SK-N-SH (cell line): ENCODE measurements around the gene NFASC. TPM values are rescaled to one million over a fixed set of nuclear protein-coding genes. Genes with fewer than 3 reads are reported as not detected.

Source experiments
- CTCF ChIA-PET: fragments of 300-600, 350-600 bp; formaldehyde crosslinking; extraction: SDS; loops from one replicate; lab custom pipeline; 2021; lab: Yijun Ruan, JAX
- POLR2A ChIA-PET: fragments of 350-600 bp; sonication (Branson Sonifier 250); formaldehyde crosslinking; extraction: SDS; loops from one replicate; lab custom pipeline; 2020; ENCODE audit warnings: antibody characterized with exemption, inconsistent platforms; lab: Yijun Ruan, JAX
- DNase-seq: peaks from one replicate; pipeline ENCODE4 v3.0.0; 2012
- H2AFZ ChIP-seq: fragments of 200-600 bp; sonication (generic); 2 replicates; pipeline ENCODE4 v1.8.1; 2016; ENCODE audit warnings: antibody characterized with exemption, mild to moderate bottlenecking, low read depth
- H3F3A ChIP-seq: fragments of 200-600 bp; sonication (generic); replicated peaks from 2 replicates; pipeline ENCODE3; 2016; ENCODE audit warnings: antibody characterized with exemption, mild to moderate bottlenecking; ENCODE audit not compliant: insufficient read depth
- H3K27ac ChIP-seq, 2 experiments: fragments of 200-500 bp in 1 of 2; fragments of 200-600 bp in 1 of 2; sonication (Bioruptor generic) in 1 of 2; sonication (generic), shearing (Covaris generic) in 1 of 2; 2 replicates each; pipeline versions ENCODE4 v1.5.1 to v1.6.1; 2014 to 2016; ENCODE audit warnings: low read depth in 2 of 2, inconsistent platforms in 1 of 2, low read length in 1 of 2, mild to moderate bottlenecking in 1 of 2, mixed read lengths in 1 of 2
- H3K27me3 ChIP-seq: fragments of 200-600 bp; sonication (generic), shearing (Covaris generic); 2 replicates; pipeline ENCODE4 v1.6.1; 2016; ENCODE audit warnings: mixed run types; ENCODE audit not compliant: insufficient read depth
- H3K36me3 ChIP-seq, 2 experiments: fragments of 200-500 bp in 1 of 2; fragments of 200-600 bp in 1 of 2; sonication (Bioruptor generic) in 1 of 2; sonication (generic) in 1 of 2; replicated peaks in 1 of 2; 2 replicates each; pipeline versions ENCODE3 to v1.5.1; 2014 to 2016; ENCODE audit warnings: low read length in 1 of 2, mild to moderate bottlenecking in 1 of 2; ENCODE audit not compliant: insufficient read depth in 2 of 2, control insufficient read depth in 1 of 2
- H3K4me1 ChIP-seq, 2 experiments: fragments of 200-500 bp in 1 of 2; fragments of 200-600 bp in 1 of 2; sonication (Bioruptor generic) in 1 of 2; sonication (generic), shearing (Covaris generic) in 1 of 2; 2 replicates each; pipeline versions ENCODE4 v1.5.1 to v1.6.1; 2014 to 2016; ENCODE audit warnings: low read depth in 1 of 2, low read length in 1 of 2, mixed run types in 1 of 2; ENCODE audit not compliant: insufficient read depth in 2 of 2, control insufficient read depth in 1 of 2
- H3K4me2 ChIP-seq: fragments of 200-600 bp; sonication (generic), shearing (Covaris generic); 2 replicates; pipeline ENCODE4 v1.6.1; 2017; ENCODE audit warnings: mixed run types
- H3K4me3 ChIP-seq, 2 experiments: fragments of 200-500 bp in 1 of 2; fragments of 200-600 bp in 1 of 2; sonication (Bioruptor generic) in 1 of 2; sonication (generic), shearing (Covaris generic) in 1 of 2; 2 replicates each; pipeline versions ENCODE4 v1.5.1 to v1.8.1; 2014 to 2016; ENCODE audit warnings: low read depth in 2 of 2, inconsistent platforms in 1 of 2, low read length in 1 of 2, mild to moderate bottlenecking in 1 of 2, mixed read lengths in 1 of 2, moderate library complexity in 1 of 2
- H3K79me2 ChIP-seq: fragments of 200-600 bp; sonication (generic); 2 replicates; pipeline ENCODE4 v1.8.1; 2017; ENCODE audit warnings: mild to moderate bottlenecking; ENCODE audit not compliant: insufficient read depth
- H3K9ac ChIP-seq: fragments of 200-600 bp; sonication (generic); 2 replicates; pipeline ENCODE4 v1.6.1; 2017; ENCODE audit warnings: mixed run types
- H3K9me2 ChIP-seq: fragments of 200-600 bp; sonication (generic); 2 replicates; pipeline ENCODE4 v1.6.1; 2017; ENCODE audit warnings: mixed run types
- H3K9me3 ChIP-seq: fragments of 200-600 bp; sonication (generic); 2 replicates; pipeline ENCODE4 v1.6.1; 2017; ENCODE audit warnings: mixed run types, mild to moderate bottlenecking, moderate library complexity
- H4K20me1 ChIP-seq: fragments of 200-600 bp; sonication (generic); 2 replicates; pipeline ENCODE4 v1.6.1; 2017; ENCODE audit warnings: mild to moderate bottlenecking, mixed run types; ENCODE audit not compliant: insufficient read depth
- ELF1 ChIP-seq: IDR thresholded peaks from 2 replicates; pipeline ENCODE4 v1.4.0; 2012
- EZH2phosphoT487 ChIP-seq: fragments of 200-600 bp; sonication (generic); IDR thresholded peaks from 2 replicates; pipeline ENCODE4 v1.6.1; 2017; ENCODE audit warnings: low read depth, mixed run types, mild to moderate bottlenecking, antibody characterized with exemption, moderate library complexity, borderline replicate concordance
- FOSL2 ChIP-seq: IDR thresholded peaks from 2 replicates; pipeline ENCODE4 v1.4.0; 2012; ENCODE audit warnings: low read depth, mild to moderate bottlenecking, moderate library complexity, borderline replicate concordance
- GATA2 ChIP-seq: sonication (generic); formaldehyde crosslinking; IDR thresholded peaks from 2 replicates; pipeline ENCODE4 v1.5.0; 2020; ENCODE audit warnings: mild to moderate bottlenecking, missing genetic modification reagents
- JUND ChIP-seq: IDR thresholded peaks from 2 replicates; pipeline ENCODE4 v1.4.0; 2012
- MEF2A ChIP-seq: IDR thresholded peaks from 2 replicates; pipeline ENCODE4 v1.4.0; 2012; ENCODE audit warnings: low read depth, borderline replicate concordance
- MXI1 ChIP-seq: IDR thresholded peaks from 2 replicates; pipeline ENCODE4 v1.6.1; 2012; ENCODE audit warnings: mild to moderate bottlenecking, low read depth, low read length, improper control_type of control experiment
- RCOR1 ChIP-seq: fragments of 150-350 bp; IDR thresholded peaks from 2 replicates; pipeline ENCODE4 v1.6.1; 2017; ENCODE audit warnings: antibody characterized with exemption, low read length
- RXRA ChIP-seq: IDR thresholded peaks from 2 replicates; pipeline ENCODE4 v1.4.0; 2012; ENCODE audit warnings: low read depth, mild to moderate bottlenecking, borderline replicate concordance
- TAF1 ChIP-seq: IDR thresholded peaks from 2 replicates; pipeline ENCODE4 v1.6.1; 2012; ENCODE audit warnings: low read depth, mild to moderate bottlenecking, low read length, moderate library complexity, borderline replicate concordance
- TCF12 ChIP-seq: IDR thresholded peaks from 2 replicates; pipeline ENCODE4 v1.4.0; 2012
- TEAD4 ChIP-seq: IDR thresholded peaks from 2 replicates; pipeline ENCODE4 v1.4.0; 2012; ENCODE audit warnings: mild to moderate bottlenecking, borderline replicate concordance; ENCODE audit not compliant: insufficient read depth
- YY1 ChIP-seq: IDR thresholded peaks from 2 replicates; pipeline ENCODE4 v1.4.0; 2012; ENCODE audit warnings: low read depth, mild to moderate bottlenecking
- WGBS: methylation state at CpG from one replicate; pipeline ENCODE4 v1.1.6; 2017; ENCODE audit warnings: low lambda C conversion rate; 5-methylcytosine and 5-hydroxymethylcytosine counted together
- polyA plus RNA-seq, 3 experiments: library from polyadenylated mRNA; depleted of rRNA; stranded (reverse); fragments of >200 nt; gene quantifications; 2 replicates each; pipeline ENCODE4 v1.2.3, GENCODE V29; 2012
- TF ChIP-seq, protein P1 (sequence below): fragments of 150-350 bp; IDR thresholded peaks from 2 replicates; pipeline ENCODE4 v1.6.1; 2017; ENCODE audit warnings: antibody characterized with exemption, low read length, low read depth, borderline replicate concordance
- TF ChIP-seq, protein P2 (sequence below): IDR thresholded peaks from 2 replicates; pipeline ENCODE4 v1.6.1; 2012; ENCODE audit warnings: mild to moderate bottlenecking, low read depth, low read length, moderate library complexity
- TF ChIP-seq, protein P3 (sequence below): IDR thresholded peaks from 2 replicates; pipeline ENCODE4 v1.4.0; 2012; ENCODE audit warnings: low read depth, borderline replicate concordance

The NFASC gene
- polyA plus RNA-seq, 1 of the 3 experiments (the other 2 are of a cell fraction) = 6.0 TPM

DNA sequence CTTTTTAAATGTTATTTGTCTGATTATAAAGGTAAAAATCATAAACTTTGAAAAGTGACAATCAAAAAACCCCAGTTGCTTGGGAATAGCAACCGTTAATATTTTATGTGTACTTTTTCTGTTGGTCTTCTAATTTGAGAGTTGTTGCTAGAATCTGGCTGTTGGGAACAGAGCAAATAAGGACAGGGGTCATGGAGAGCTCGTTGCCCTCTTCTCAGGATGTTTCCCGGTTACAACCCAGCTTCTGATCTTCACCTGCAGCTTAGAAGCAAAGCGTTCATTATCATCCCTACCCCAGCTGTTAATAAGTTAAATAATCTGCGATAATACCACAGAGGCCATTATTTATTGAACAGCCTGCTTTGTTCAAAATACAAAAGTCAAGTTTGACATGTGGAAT is 22.1 kb upstream of the NFASC start:
- Histone ChIP-seq H3K79me2 (no peaks in the 10 kb centered on the region), H3K36me3 (no peaks in the 10 kb centered on the region), H4K20me1 (no peaks in the 10 kb centered on the region), H3K9me3 (no peaks in the 10 kb centered on the region), H3K27ac (no peak overlapping the region), H2AFZ (no peak overlapping the region), H3K4me3 (no peak overlapping the region), H3F3A (no peaks in the 10 kb centered on the region), H3K9ac (no peak overlapping the region), H3K27me3 (no peaks in the 10 kb centered on the region), H3K9me2 (no peaks in the 10 kb centered on the region), H3K4me2 (no peak overlapping the region), H3K4me1 (no peaks in the 10 kb centered on the region)
- POLR2A ChIA-PET = interaction anchor here (0.6 kb wide), 1 partner anchor 968 kb away, joined by 3 read pairs; no protein-coding TSS in a partner anchor
- TF ChIP-seq RXRA = no peak
- TF ChIP-seq TAF1 = no peak
- TF ChIP-seq FOSL2 = no peak
- no peak for TF ChIP-seq JUND
- TF ChIP-seq ELF1 = no peak
- TF ChIP-seq TCF12 = no peak
- TF ChIP-seq, protein P1, sequence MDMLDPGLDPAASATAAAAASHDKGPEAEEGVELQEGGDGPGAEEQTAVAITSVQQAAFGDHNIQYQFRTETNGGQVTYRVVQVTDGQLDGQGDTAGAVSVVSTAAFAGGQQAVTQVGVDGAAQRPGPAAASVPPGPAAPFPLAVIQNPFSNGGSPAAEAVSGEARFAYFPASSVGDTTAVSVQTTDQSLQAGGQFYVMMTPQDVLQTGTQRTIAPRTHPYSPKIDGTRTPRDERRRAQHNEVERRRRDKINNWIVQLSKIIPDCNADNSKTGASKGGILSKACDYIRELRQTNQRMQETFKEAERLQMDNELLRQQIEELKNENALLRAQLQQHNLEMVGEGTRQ = no peak
- TF ChIP-seq, protein P2, sequence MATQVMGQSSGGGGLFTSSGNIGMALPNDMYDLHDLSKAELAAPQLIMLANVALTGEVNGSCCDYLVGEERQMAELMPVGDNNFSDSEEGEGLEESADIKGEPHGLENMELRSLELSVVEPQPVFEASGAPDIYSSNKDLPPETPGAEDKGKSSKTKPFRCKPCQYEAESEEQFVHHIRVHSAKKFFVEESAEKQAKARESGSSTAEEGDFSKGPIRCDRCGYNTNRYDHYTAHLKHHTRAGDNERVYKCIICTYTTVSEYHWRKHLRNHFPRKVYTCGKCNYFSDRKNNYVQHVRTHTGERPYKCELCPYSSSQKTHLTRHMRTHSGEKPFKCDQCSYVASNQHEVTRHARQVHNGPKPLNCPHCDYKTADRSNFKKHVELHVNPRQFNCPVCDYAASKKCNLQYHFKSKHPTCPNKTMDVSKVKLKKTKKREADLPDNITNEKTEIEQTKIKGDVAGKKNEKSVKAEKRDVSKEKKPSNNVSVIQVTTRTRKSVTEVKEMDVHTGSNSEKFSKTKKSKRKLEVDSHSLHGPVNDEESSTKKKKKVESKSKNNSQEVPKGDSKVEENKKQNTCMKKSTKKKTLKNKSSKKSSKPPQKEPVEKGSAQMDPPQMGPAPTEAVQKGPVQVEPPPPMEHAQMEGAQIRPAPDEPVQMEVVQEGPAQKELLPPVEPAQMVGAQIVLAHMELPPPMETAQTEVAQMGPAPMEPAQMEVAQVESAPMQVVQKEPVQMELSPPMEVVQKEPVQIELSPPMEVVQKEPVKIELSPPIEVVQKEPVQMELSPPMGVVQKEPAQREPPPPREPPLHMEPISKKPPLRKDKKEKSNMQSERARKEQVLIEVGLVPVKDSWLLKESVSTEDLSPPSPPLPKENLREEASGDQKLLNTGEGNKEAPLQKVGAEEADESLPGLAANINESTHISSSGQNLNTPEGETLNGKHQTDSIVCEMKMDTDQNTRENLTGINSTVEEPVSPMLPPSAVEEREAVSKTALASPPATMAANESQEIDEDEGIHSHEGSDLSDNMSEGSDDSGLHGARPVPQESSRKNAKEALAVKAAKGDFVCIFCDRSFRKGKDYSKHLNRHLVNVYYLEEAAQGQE = no peak
- TF ChIP-seq MEF2A = no peak
- no peak for TF ChIP-seq EZH2phosphoT487
- CTCF ChIA-PET = interaction anchor here (1.0 to 3.3 kb wide), 3 partner anchors 41 to 93 kb away, joined by 3 to 16 read pairs (median 6); no protein-coding TSS in a partner anchor
- no peak for DNase-seq
- WGBS = 56% methylated on average over 5 of the region's 5 CpGs

DNA sequence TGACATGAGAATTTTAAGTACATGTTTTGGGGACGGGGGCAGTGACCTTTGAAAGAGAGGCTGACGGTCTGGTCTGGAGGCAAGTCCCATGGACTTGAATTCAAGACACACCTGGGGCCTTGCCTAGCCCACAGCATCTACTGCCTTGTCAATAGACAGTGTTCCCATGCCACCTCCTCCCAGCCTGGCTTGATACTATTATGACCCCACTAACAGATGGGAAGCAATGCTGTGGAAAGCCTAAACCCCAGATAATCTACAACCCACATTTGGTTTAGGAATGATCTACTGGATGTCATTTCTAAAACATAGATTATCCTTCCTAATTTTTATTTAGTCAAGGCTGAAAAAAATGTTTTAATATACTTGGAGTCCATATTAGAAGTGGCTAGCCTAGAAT is 17.8 kb upstream of the NFASC start:
- Histone ChIP-seq H3K9me2 (no peaks in the 10 kb centered on the region), H4K20me1 (no peaks in the 10 kb centered on the region), H3K36me3 (no peaks in the 10 kb centered on the region), H3K9ac (no peak overlapping the region), H3K9me3 (no peaks in the 10 kb centered on the region), H3K4me2 (no peak overlapping the region), H3K4me1 (no peaks in the 10 kb centered on the region), H2AFZ (no peak overlapping the region), H3F3A (no peaks in the 10 kb centered on the region), H3K79me2 (no peaks in the 10 kb centered on the region), H3K27ac (no peak overlapping the region), H3K4me3 (no peak overlapping the region), H3K27me3 (no peaks in the 10 kb centered on the region; the same call in 1 of the 2 replicates)
- POLR2A ChIA-PET = no interaction called here
- CTCF ChIA-PET = interaction anchor here (1.5 to 4.7 kb wide), 3 partner anchors 10 to 89 kb away, joined by 3 to 22 read pairs (median 17); no protein-coding TSS in a partner anchor
- no peak for DNase-seq
- no CpG with 5 or more reads among the region's 2 CpGs for WGBS
- TF ChIP-seq ELF1 (no peak), EZH2phosphoT487 (no peak), TAF1 (no peak), TEAD4 (no peak), FOSL2 (no peak), GATA2 (CRISPR knock-in tag) (no peak), RCOR1 (no peak), MXI1 (no peak), YY1 (no peak)
- TF ChIP-seq, protein P3, sequence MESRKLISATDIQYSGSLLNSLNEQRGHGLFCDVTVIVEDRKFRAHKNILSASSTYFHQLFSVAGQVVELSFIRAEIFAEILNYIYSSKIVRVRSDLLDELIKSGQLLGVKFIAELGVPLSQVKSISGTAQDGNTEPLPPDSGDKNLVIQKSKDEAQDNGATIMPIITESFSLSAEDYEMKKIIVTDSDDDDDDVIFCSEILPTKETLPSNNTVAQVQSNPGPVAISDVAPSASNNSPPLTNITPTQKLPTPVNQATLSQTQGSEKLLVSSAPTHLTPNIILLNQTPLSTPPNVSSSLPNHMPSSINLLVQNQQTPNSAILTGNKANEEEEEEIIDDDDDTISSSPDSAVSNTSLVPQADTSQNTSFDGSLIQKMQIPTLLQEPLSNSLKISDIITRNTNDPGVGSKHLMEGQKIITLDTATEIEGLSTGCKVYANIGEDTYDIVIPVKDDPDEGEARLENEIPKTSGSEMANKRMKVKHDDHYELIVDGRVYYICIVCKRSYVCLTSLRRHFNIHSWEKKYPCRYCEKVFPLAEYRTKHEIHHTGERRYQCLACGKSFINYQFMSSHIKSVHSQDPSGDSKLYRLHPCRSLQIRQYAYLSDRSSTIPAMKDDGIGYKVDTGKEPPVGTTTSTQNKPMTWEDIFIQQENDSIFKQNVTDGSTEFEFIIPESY = no peak
- TF ChIP-seq, protein P1 = no peak
